22Rv1 (cell line): ENCODE measurements around the gene SIPA1L3.

Experiments used
- H3K27ac ChIP-seq: fragments of 450-650 bp; 2 replicates; pipeline ENCODE4 v1.5.1; 2017
- CTCF ChIP-seq: fragments of 450-650 bp; IDR thresholded peaks from 2 replicates; pipeline ENCODE4 v1.5.1; 2017; ENCODE audit warnings: mild to moderate bottlenecking
- ZFX ChIP-seq: fragments of 450-650 bp; IDR thresholded peaks from 2 replicates; pipeline ENCODE4 v1.6.1; 2017; ENCODE audit warnings: antibody characterized with exemption, borderline replicate concordance

Gene SIPA1L3

GRCh38 chr19:38185562-38185961 is 278.6 kb downstream of the SIPA1L3 start:
- no peak for TF ChIP-seq CTCF
- no peak for TF ChIP-seq ZFX
- no peak overlapping the region for H3K27ac ChIP-seq

- H3K27ac ChIP-seq, result no peak overlapping the region
- TF ChIP-seq CTCF, result no peak
- no peak for TF ChIP-seq ZFX
These were observed 283.1 kb downstream of the SIPA1L3 start for GRCh38 chr19:38190061-38190460.

- no peak overlapping the region for H3K27ac ChIP-seq
- TF ChIP-seq ZFX (no peak), CTCF (no peak)
These were observed 283.8 kb downstream of the SIPA1L3 start for GRCh38 chr19:38190793-38191192.

- H3K27ac ChIP-seq, result no peak overlapping the region
- TF ChIP-seq ZFX (no peak), CTCF (no peak)
These were observed 284.7 kb downstream of the SIPA1L3 start for GRCh38 chr19:38191747-38192146.

GRCh38 chr19:38193445-38193844 is 286.4 kb downstream of the SIPA1L3 start:
- H3K27ac ChIP-seq, result no peak overlapping the region
- TF ChIP-seq ZFX, result no peak
- TF ChIP-seq CTCF, result no peak

- TF ChIP-seq CTCF, result no peak
- TF ChIP-seq ZFX, result no peak
- no peak overlapping the region for H3K27ac ChIP-seq
These were observed 287.2 kb downstream of the SIPA1L3 start for GRCh38 chr19:38194061-38194701.

- H3K27ac ChIP-seq, result no peak overlapping the region
- TF ChIP-seq ZFX (no peak), CTCF (no peak)
These were observed 288.2 kb downstream of the SIPA1L3 start for GRCh38 chr19:38195237-38195636.
